WTC11 (cell line): Measurements from ENCODE around the gene PRR14. TPM values are rescaled to one million over a fixed set of nuclear protein-coding genes. Genes with fewer than 3 reads are reported as not detected.
"Not testable (repeated sequence)": the region's sequence is repeated elsewhere in the genome, so short reads cannot be mapped to it uniquely, and the experiment has no call there.

Experiments
- ATAC-seq: fragments of 200-7000 bp; cut with Tn5 transposase; 2 replicates; pipeline ENCODE4 v1.10.0; 2021; ENCODE audit warnings: mild to moderate bottlenecking, moderate library complexity
- CTCF ChIA-PET: fragments of 300-600 bp; sonication (Branson Sonifier 250); formaldehyde crosslinking; loops from one replicate; lab custom pipeline; 2021; ENCODE audit warnings: antibody characterized with exemption; lab: Charles Lee
- POLR2A ChIA-PET: fragments of 350-600 bp; sonication (Branson Sonifier 250); formaldehyde crosslinking; loops from one replicate; lab custom pipeline; 2021; ENCODE audit warnings: antibody characterized with exemption; lab: Charles Lee
- DNase-seq: peaks from one replicate; pipeline ENCODE4 v3.0.0; 2021; ENCODE audit warnings: low spot score
- H3K27ac Mint-ChIP-seq: 2 replicates; pipeline ENCODE4 v1.8.0; 2021; ENCODE audit warnings: mixed read lengths
- H3K27me3 Mint-ChIP-seq: 2 replicates; pipeline ENCODE4 v1.8.0; 2021; ENCODE audit warnings: low read depth, mild to moderate bottlenecking, moderate library complexity, mixed read lengths
- H3K36me3 Mint-ChIP-seq: 2 replicates; pipeline ENCODE4 v1.8.0; 2021; ENCODE audit warnings: mixed read lengths
- H3K4me1 Mint-ChIP-seq: 2 replicates; pipeline ENCODE4 v1.8.0; 2022; ENCODE audit warnings: mixed read lengths
- H3K4me3 Mint-ChIP-seq: 2 replicates; pipeline ENCODE4 v1.8.0; 2021; ENCODE audit warnings: mild to moderate bottlenecking, moderate library complexity, mixed read lengths
- H3K9me3 Mint-ChIP-seq: 2 replicates; pipeline ENCODE4 v1.8.0; 2021; ENCODE audit warnings: mixed read lengths
- GABPB1 ChIP-seq: sonication (generic); formaldehyde crosslinking; IDR thresholded peaks from 2 replicates; pipeline ENCODE4 v1.8.1; 2023; ENCODE audit warnings: mild to moderate bottlenecking, missing genetic modification reagents
- IRF2 ChIP-seq: sonication (generic); formaldehyde crosslinking; IDR thresholded peaks from 2 replicates; pipeline ENCODE4 v1.8.0; 2022; ENCODE audit warnings: low read depth, missing genetic modification reagents, borderline replicate concordance
- ZNF232 ChIP-seq: sonication (generic); formaldehyde crosslinking; IDR thresholded peaks from 2 replicates; pipeline ENCODE4 v1.8.0; 2022; ENCODE audit warnings: mild to moderate bottlenecking, missing genetic modification reagents
- total RNA-seq: library from RNA; stranded (reverse); gene quantifications from 3 replicates; pipeline ENCODE4 v1.2.3, GENCODE V29; 2021

PRR14 gene
- total RNA-seq, 1 experiment from 2014 or later, result 21.9 TPM

- ChIA-PET POLR2A (no interaction called here), CTCF (no interaction called here)
- H3K27me3 Mint-ChIP-seq, result peaks cover 22% of the 10 kb centered on the region
- H3K27ac Mint-ChIP-seq, result no peak overlapping the region
- no peak for DNase-seq
- peaks cover 39% of the 10 kb centered on the region for H3K36me3 Mint-ChIP-seq
- no peaks in the 10 kb centered on the region for H3K9me3 Mint-ChIP-seq
- no peak overlapping the region for H3K4me3 Mint-ChIP-seq
- peaks cover 14% of the 10 kb centered on the region for H3K4me1 Mint-ChIP-seq
- no peak for ATAC-seq
- TF ChIP-seq ZNF232 (CRISPR knock-in tag), result no peak
Observed at GRCh38 chr16:30700971-30701370, 50.2 kb downstream of the PRR14 start.

GRCh38 chr16:30703071-30703470 is 52.3 kb downstream of the PRR14 start:
- H3K27ac Mint-ChIP-seq, H3K9me3 Mint-ChIP-seq, ATAC-seq, CTCF ChIA-PET, H3K4me3 Mint-ChIP-seq, DNase-seq, H3K27me3 Mint-ChIP-seq, POLR2A ChIA-PET: not testable (repeated sequence)
- Mint-ChIP-seq H3K4me1 (peaks cover 10% of the 10 kb centered on the region), H3K36me3 (peaks cover 58% of the 10 kb centered on the region)

GRCh38 chr16:30703971-30704370 is 53.2 kb downstream of the PRR14 start:
- CTCF ChIA-PET, result no interaction called here

More at GRCh38 chr16:30703971-30704370, 53.2 kb downstream of the PRR14 start:
- H3K27me3 Mint-ChIP-seq, result no peaks in the 10 kb centered on the region
- H3K9me3 Mint-ChIP-seq, result no peaks in the 10 kb centered on the region
- no peak overlapping the region for H3K4me3 Mint-ChIP-seq
- no peak overlapping the region for H3K27ac Mint-ChIP-seq
- ATAC-seq (no peak), DNase-seq (no peak)
- peaks cover 59% of the 10 kb centered on the region for H3K36me3 Mint-ChIP-seq
- POLR2A ChIA-PET, result no interaction called here
- peaks cover 10% of the 10 kb centered on the region for H3K4me1 Mint-ChIP-seq
- TF ChIP-seq GABPB1, result no peak
- no peak for TF ChIP-seq IRF2 (CRISPR knock-in tag)

Other genes starting within 250 kb of the PRR14 start
- gene ZNF771, start 243.4 kb upstream of the PRR14 start, total RNA-seq, result 10.0 to 12.5 TPM (median 11.3 TPM) in 3 replicates
- gene DCTPP1, start 220.9 kb upstream of the PRR14 start, total RNA-seq, result 69.0 to 72.2 TPM (median 70.5 TPM) in 3 replicates
- 50.4 to 55.2 TPM (median 53.5 TPM) in 3 replicates for gene SEPHS2, start 205.1 kb upstream of the PRR14 start, total RNA-seq
- 0.64 to 1.1 TPM (median 1.0 TPM) in 3 replicates for gene ITGAL, start 178.2 kb upstream of the PRR14 start, total RNA-seq
- 35.9 to 43.0 TPM (median 42.4 TPM) in 3 replicates for gene ZNF768, start 124.4 kb upstream of the PRR14 start, total RNA-seq
- gene ZNF747, start 116.1 kb upstream of the PRR14 start, total RNA-seq, result 11.3 to 11.7 TPM (median 11.5 TPM) in 3 replicates
- gene ZNF764, start 92.6 kb upstream of the PRR14 start, total RNA-seq, result 9.0 to 10.4 TPM (median 9.1 TPM) in 3 replicates
- gene ZNF688, start 79.2 kb upstream of the PRR14 start, total RNA-seq, result 4.2 to 6.0 TPM (median 4.9 TPM) in 3 replicates
- gene ZNF785, start 65.3 kb upstream of the PRR14 start, total RNA-seq, result 15.4 to 16.5 TPM (median 16.0 TPM) in 3 replicates
- gene ZNF689, start 40.6 kb upstream of the PRR14 start, total RNA-seq, result 13.2 to 16.3 TPM (median 15.9 TPM) in 3 replicates
- 18.9 to 23.2 TPM (median 19.9 TPM) in 3 replicates for gene FBRS, start 7.5 kb downstream of the PRR14 start, total RNA-seq
- gene SRCAP, start 48.2 kb downstream of the PRR14 start, total RNA-seq, result 54.9 to 58.5 TPM (median 55.8 TPM) in 3 replicates
- 40.8 to 50.5 TPM (median 45.0 TPM) in 3 replicates for gene PHKG2, start 97.5 kb downstream of the PRR14 start, total RNA-seq
- 4.6 to 6.6 TPM (median 6.2 TPM) in 3 replicates for gene CFAP119, start 111.1 kb downstream of the PRR14 start, total RNA-seq
- gene RNF40, start 111.4 kb downstream of the PRR14 start, total RNA-seq, result 63.7 to 77.1 TPM (median 66.9 TPM) in 3 replicates
- 18.7 to 20.0 TPM (median 19.7 TPM) in 3 replicates for gene ZNF629, start 136.2 kb downstream of the PRR14 start, total RNA-seq
- gene BCL7C, start 243.1 kb downstream of the PRR14 start, total RNA-seq, result 18.3 to 20.3 TPM (median 18.7 TPM) in 3 replicates
- gene CTF1, start 245.7 kb downstream of the PRR14 start, total RNA-seq, result 1.4 to 1.9 TPM (median 1.6 TPM) in 3 replicates